D341Med (cell line): ENCODE results near the gene GEMIN5.
A peak's percentile ranks its signal among the peaks of the same experiment; 100 is the strongest.
"Not testable (repeated sequence)": the region's sequence is repeated elsewhere in the genome, so short reads cannot be mapped to it uniquely, and the experiment has no call there.

Experiments
- DNase-seq: peaks from one replicate; pipeline ENCODE4 v3.0.0; 2012; ENCODE audit warnings: low spot score

Gene GEMIN5

GRCh38 chr5:154944716-154945115, 6.7 kb upstream of the GEMIN5 start:
- DNase-seq: no peak

- DNase-seq: no peak
These were observed 5.5 kb upstream of the GEMIN5 start for GRCh38 chr5:154943527-154943926.

DNA sequence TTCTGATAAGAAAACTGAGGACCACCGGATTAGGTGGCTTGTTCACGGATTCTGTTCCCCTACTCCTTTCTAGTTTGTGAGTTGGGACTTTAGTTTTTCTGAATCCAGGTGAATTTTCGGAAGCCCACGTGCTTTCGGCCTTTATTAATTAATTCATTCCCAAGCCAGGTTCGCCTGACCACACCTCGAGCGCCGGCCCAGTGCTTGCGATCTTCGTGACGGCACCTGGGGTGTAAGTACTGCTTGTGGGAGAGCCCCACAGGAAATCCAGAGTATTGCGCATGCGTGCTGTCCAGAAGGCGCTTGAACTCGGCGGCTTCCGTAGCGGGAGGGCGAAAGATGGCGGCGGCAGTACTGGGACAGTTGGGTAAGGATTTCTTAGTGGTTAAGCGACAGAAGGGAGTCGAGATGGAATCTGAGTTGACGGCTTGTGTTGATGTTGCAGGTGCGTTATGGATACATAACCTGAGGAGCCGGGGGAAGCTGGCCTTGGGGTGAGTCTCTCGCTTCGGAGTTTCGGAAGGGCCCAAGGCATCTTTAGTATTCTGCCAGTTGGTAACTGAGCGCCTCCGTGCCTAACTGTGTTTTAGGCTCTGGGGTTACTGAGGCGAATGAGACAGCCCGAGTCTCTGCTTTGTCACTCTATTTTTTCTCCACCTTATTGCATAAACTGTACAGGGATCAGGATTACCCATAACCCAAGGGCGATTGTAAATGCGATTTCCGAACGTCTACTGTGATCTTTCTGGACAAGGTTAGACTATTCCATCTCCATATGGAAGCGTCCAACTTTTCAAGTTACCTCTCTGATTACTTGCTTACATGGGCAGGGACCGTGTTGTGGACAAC, 3.0 kb upstream of the GEMIN5 start, which contains the start of gene MRPL22:
MRPL22 (plus strand) TSS at position 302 of the 849 bp plus-strand sequence; CDS start at position 340, 38 bp downstream.
- DNase-seq: peak; percentile 90

DNA sequence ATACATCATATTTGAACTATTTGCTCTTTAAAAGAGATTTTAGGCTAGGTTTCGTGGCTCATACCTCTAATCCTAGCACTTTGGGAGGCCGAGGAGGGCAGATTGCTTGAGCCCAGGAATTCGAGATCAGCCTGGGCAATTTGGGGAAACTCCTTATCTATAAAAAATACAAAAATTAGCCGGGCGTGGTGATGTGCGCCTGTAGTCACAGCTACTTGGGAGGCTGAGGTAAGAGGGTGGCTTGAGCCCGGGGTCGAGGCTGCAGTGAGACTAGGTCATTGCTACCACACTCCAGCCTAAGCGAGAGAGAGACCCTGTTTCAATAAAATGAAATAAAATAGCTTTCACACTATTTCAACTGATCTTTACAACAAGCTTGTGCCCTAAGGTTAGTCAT, 2.4 kb upstream of the GEMIN5 start:
- DNase-seq: no peak

DNA sequence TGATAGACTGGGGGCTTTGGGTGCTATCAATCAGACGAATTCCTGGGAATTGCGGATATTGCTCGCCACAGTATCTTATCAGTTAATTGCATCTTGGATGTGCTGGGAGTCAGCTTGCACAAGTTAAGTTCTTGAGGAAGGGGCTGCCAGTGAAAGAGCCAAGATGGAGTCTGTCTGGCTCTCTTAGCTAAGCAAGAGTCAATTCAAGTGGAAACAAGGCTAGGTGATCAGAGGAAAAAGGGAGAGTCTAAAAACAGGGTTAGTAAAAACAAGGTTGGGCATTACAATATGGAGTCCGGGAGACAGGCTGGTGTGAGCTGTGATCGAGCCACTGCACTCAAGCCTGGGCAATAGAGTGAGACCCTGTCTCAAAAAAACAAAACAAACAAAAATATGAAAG, 1.4 kb upstream of the GEMIN5 start:
- not testable (repeated sequence) for DNase-seq

DNA sequence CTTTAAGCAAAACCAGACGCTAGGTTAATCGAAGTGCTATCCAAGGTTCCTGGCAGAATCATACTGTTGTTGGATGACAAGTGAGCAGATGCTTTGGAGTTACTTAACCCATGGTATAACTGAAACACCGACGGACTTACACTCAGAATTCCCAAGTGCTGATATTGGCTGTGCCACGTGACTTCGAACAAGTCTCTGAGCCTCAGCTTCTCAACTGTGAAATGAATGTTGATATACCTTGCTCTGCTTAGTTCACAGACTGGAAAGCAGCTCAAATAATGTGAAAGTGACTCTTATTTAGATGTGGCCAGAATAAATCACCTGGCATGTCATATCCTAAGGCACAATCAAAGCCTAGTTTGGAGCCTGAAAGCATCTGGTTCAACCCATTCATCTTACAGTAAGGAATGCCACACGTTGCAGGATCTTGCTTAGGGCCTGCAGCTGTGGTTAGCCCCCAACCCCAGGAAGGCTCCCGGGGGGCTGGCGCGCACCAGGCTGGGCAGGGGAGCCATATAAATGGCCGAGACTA, 759 bp downstream of the GEMIN5 start:
- DNase-seq: no peak

- no peak for DNase-seq
These were observed 3.1 kb downstream of the GEMIN5 start for GRCh38 chr5:154934881-154935280.

DNA sequence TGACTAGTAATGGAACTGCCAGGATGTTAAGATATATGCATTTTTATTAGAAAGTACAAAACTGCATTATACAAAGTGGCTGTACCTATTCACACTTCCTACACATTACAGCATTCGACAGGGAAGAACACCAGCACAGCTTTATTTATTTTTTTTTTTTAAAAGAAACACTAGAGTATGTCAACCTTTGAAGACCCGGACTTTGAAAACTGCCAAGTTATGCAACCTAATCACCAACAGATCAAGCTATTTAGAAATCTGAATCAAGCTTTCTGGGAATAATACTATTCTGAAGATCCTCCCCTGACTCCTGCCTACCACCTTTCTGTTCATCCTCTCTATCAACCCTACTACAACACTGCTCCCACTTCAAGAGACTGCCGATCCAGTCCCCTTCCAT, 4.5 kb downstream of the GEMIN5 start:
- no peak for DNase-seq

GRCh38 chr5:154923441-154924430, 14.3 kb downstream of the GEMIN5 start:
- DNase-seq: no peak

- DNase-seq: no peak
These were observed 20.3 kb downstream of the GEMIN5 start for GRCh38 chr5:154917757-154918156.

- no peak for DNase-seq
These were observed 21.1 kb downstream of the GEMIN5 start for GRCh38 chr5:154916874-154917273.

DNA sequence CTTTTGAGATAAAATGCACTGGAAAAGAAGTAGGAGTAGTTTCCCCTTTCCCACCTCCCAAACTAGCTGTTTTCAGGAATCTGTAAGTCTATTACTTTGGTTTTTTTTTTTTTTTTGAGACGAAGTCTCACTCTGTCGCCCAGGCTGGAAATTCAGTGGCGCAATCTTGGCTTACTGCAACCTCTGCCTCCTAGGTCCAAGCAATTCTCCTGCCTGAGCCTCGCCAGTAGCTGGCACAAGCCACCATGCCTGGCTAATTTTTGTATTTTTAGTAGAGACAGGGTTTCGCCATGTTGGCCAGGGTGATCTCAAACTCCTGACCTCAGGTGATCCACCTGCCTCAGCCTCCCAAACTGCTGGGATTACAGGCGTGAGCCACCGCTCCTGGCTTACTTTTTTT, 32.4 kb downstream of the GEMIN5 start:
- DNase-seq: not testable (repeated sequence)

DNA sequence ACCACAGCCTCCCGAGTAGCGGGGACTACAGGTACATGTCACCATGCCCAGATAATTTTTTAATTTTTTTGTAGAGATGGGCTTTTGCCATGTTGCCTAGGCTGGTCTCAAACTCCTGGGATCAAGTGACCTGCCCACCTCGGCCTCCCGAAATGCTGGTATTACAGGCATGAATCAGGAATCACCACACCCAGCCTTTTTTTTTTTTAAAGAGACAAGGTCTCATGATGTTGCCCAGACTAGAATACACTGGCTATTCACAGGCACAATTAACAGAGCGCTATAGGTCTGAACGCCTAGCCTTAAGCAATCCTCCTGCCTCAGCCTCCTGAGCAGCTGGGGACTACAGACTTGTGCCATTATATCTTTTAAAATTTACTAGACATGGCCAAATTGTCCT, 36.1 kb downstream of the GEMIN5 start:
- no peak for DNase-seq

GRCh38 chr5:154901276-154901675, 36.7 kb downstream of the GEMIN5 start:
- no peak for DNase-seq

DNA sequence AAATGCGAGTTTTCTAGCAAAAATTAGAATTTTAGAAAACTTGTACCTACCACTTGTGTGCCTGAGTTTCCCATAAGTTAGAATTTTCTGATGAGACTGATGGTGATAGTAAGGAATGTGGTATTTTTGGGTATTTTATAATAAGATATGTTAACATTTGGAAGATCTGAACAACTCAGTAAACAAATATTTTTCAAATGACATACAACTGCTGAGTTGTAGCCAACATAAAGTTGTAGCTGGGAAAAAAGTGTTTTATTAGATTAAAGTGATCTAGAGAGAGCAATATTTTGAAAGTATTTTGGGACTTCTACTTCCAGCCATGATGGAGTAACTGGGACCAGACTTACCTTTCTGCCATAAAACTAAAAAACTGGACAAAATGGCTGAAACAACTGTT, 37.9 kb downstream of the GEMIN5 start:
- DNase-seq: no peak

DNA sequence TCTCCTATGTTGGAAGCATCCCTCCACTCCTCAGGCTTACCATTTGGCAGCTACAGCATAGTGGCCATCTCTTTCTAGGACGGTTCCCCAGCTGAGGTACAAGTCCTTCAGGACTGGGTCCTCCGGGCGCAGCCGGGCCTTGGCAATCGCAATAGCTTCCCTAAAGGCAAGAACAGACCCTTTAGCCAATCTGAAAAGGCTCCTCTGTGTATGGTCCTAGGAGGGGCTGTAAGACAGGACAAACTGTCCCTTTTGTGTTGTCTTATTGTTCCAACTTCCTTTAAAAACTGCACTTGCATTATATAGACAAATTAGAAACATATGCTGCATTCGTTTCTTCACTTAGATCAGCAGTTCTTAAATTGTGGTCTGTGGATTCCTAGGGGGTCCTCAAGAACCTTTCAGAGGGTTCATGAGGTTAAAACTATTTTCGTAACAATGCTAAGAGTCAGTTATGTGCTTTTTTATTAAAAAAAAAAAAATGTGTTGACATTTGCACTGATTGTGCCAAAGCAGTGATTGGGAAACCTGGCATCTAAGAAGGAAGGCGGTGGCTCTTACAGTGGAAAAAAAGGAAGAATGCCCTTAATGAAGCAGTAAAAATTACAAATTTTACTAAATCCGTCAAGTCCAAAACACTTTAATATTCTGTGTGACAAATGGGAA, 38.7 kb downstream of the GEMIN5 start:
- DNase-seq: no peak

- DNase-seq: no peak
These were observed 39.8 kb downstream of the GEMIN5 start for GRCh38 chr5:154898210-154898609.

- DNase-seq: no peak
These were observed 41.3 kb downstream of the GEMIN5 start for GRCh38 chr5:154896562-154897165.

- no peak for DNase-seq
These were observed 42.1 kb downstream of the GEMIN5 start for GRCh38 chr5:154895606-154896561.

DNA sequence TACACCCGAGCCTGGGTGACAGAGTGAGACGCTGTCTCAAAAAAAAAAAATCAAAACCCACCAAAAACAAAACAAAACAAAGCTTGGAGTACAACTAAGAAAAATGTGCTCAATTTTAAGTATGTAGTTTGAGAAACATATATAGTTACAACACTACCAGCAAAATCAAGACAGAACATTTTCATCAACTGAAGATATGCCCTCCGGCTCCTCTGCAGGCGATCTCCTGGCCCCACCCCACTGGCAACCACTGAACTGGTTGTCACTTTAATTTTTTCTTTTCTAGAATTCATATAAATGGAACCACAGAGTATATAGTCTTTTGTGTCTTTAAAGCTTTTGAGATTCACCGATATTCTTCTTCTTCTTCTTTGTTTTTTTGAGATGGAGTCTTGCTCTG, 44.6 kb downstream of the GEMIN5 start:
- DNase-seq: no peak
